GM18517 (cell line): Measurements from ENCODE around the gene PTPRN2.
"Not testable (repeated sequence)": the region's sequence is repeated elsewhere in the genome, so short reads cannot be mapped to it uniquely, and the experiment has no call there.

Experiments
- ATAC-seq: cut with Tn5 transposase; IDR thresholded peaks from one replicate; pipeline ENCODE4 v1.9.1; 2021; ENCODE audit warnings: mild to moderate bottlenecking, moderate library complexity; ENCODE audit not compliant: unreplicated experiment

Gene PTPRN2

DNA sequence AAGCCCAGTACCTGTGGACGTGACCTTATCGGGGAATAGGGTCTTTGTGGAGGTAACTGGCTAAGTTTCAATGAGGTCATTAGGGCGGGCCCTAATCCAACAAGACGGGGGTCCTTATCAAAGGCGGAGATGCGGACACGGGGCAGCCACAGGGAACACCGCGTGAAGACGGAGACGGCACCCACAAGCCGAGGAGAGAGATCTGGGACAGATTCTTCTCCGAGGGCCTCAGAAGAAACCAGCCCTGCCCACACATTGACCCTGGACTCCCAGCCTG, 733.9 kb downstream of the PTPRN2 start:
- ATAC-seq = no peak

- ATAC-seq = no peak
Measured at GRCh38 chr7:157853076-157853788, 734.4 kb downstream of the PTPRN2 start.

- ATAC-seq = no peak
Measured at GRCh38 chr7:157851501-157852067, 736.0 kb downstream of the PTPRN2 start.

DNA sequence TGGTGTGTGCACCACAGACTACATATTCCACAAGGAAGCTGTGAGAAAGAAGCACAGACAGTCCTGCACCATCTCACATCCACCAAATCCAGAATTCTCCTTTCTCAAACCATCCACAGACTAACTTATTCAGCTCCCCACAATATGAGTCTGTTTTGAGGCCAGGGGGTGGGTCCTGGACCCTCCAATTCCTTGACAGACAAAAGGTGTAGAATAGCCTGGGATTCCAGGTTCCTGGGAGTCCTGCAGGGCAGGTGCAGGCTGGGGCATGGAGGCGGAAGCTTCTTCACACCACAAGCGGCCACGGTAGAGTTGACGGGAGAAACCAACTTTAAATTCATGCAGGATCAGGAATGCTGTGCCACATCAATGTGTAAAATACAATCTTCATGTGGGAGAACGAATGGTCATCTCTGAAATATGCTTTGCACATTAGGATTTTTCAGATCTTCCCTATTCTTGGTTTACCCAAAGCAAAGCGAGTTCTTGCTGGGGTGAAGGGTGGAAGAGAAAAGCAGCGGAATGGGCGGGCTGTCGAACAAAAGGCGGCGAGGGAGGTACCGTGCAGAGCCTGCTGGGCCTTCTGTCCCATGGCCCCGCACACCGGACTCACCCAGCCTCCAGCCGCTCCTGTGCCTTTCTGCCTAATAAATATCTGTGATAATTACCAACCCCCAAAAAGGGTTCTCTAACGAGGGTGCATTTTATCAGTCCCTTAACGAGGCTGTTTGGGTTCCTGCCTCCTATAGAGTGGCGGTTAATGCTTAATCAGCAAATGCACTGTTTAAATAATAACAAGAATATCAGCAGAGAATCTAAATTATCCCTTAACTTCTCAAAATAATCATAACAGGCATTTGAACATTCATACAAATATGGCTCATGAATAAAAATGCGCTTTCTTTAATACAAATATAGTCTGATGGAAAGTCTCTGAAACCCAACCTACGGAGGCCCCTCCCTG, 736.9 kb downstream of the PTPRN2 start:
- ATAC-seq = no peak

- ATAC-seq = no peak
Measured at GRCh38 chr7:157849726-157850125, 737.9 kb downstream of the PTPRN2 start.

GRCh38 chr7:157849341-157849596, 738.4 kb downstream of the PTPRN2 start:
- no peak for ATAC-seq

- ATAC-seq = no peak
Measured at GRCh38 chr7:157848508-157849340, 738.9 kb downstream of the PTPRN2 start.

- not testable (repeated sequence) for ATAC-seq
Measured at GRCh38 chr7:157847756-157848487, 739.7 kb downstream of the PTPRN2 start.

DNA sequence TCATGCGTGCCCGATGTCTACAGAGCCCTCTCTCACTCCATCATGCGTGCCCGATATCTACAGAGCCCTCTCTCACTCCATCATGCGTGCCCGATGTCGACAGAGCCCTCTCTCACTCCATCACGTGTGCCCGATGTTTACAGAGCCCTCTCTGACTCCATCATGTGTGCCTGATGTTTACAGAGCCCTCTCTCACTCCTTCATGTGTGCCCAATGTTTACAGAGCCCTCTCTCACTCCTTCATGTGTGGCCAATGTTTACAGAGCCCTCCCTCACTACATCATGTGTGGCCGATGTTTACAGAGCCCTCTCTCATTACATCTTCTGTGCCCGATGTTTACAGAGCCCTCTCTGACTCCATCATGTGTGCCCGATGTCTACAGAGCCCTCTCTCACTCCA, 740.9 kb downstream of the PTPRN2 start:
- not testable (repeated sequence) for ATAC-seq

DNA sequence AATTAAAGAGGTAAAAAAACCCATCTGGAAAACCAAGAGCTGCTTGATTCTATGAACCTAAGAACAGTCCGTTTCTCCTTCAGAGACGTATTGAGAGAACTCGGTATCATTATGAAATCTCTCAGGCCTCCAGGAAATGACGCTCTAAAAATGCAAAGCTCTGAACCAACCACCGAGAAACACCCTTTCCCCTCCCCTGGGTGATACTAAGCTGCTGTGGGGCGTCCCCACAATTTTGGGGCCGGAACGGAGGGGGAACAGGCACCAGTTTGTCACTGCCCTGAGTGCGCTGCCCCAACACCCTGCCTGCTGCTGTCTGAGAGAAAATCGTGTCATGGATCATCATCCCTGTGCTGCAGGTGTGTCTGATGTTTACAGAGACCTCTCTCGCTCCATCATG, 741.4 kb downstream of the PTPRN2 start:
- no peak for ATAC-seq

DNA sequence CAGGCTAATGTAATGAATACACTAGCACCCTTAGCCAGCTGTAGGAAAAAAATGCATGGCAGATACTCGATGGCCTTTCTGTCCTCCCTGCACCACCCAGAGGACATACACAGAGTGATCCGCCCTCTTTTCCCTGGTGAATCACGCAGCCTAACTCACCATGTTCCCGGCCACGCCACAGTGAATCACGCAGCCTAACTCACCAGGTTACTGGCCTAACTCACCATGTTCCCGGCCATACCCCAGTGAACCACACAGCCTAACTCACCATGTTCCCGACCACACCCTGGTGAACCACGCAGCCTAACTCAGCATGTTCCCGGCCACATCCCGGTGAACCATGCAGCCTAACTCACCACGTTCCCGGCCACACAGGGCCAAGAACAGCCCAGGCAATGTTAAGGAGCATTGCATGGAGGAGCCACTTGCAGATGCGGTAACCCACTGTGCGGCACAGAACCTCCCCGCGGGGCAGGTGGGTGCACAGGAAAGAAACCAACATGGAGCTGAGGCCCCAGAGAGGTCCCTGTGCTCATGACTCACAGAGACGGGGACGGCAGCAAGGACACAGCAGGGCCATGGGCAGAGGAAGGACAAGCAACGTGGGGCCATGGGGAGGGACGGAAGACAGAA, 742.3 kb downstream of the PTPRN2 start:
- ATAC-seq = no peak

DNA sequence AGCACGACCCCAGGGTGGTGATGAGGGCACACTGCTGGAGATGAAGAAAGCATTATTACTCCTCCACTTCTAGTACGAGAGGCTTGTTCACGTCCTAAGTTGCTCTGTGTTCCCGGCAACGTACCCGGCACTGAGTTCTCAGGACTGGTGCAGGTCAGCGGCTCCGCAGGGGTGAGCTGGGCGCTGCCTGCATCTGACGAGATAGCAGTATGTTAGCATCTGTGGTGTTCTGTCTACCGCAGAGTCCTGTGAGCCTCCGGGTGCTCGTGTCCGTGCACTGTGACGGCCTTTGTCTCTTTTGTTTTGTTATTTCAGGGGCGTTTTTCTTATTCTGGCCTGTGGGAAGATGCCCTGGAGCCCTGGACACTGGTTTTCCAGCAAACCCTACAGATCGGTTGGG, 743.0 kb downstream of the PTPRN2 start:
- no peak for ATAC-seq

- no peak for ATAC-seq
Measured at GRCh38 chr7:157844141-157844540, 743.5 kb downstream of the PTPRN2 start.

DNA sequence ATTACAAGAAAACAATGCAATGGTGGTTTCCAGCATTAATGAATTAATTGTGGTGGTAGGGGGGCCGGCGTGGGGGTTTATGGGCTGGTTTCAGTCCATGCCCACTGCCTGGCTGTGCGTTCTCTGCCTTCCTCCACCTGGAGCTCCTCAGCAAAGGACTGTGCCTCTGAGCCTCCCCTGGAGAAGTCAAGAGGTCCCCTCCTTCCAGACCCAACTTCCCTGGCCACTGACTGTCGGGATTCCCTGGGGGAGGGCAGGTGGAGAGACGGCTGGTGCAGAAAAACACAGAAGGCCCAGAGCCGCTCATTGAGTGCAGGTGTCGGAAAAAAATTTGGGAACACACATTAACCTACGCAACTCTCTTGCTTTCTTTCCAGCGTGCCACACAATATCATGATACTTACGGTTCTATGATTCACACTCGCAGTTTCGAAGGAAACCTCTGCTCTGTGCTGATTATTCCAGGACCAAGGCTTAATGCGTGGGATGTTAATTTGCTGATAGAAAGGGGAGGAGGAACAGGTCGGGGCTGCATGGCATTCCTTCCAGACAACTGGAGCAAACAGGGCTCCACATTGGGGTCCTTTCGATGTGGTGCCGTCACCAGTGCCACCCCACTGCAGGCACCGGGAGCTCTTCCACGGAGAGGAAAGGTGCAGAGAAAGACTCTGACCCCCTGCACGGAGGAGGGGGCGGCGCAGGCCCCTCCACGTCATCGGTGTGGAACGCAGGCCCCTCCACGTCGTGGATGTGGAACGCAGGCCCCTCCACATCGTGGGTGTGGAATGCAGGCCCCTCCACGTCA, 744.1 kb downstream of the PTPRN2 start:
- no peak for ATAC-seq

DNA sequence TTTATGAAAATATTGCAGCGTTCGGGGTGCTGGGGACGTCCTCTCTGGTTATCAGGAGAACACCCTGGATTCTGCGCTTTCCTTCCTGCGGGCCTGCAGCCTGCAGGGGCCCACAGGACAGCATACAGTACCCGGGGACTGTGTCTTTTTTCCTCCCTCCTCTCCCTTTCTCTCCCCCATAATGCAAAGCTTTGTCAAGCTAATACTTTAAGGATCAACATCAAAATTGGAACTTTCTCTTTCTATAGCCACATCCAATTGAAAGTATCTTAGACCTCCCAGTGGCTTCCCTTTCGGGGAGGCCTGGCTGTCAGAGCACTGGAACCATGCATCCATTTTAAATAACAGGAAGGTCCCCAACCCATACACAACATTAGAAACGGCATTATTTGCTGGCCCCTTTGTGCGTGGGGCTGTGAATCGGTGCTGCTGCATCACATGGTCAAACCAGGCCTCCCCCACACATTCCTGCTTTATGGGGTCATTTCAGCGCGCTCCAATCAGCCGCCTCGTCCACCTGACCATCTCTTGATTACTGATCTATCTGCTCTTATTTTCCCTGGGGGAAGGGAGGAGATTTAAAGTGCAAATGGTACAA, 745.8 kb downstream of the PTPRN2 start:
- ATAC-seq = no peak

- ATAC-seq = no peak
Measured at GRCh38 chr7:157840914-157841772, 746.5 kb downstream of the PTPRN2 start.

GRCh38 chr7:157840174-157840913, 747.3 kb downstream of the PTPRN2 start:
- no peak for ATAC-seq
